VCaP (cell line): ENCODE data around the gene PDZK1IP1.

Experiments used
- H3K27ac ChIP-seq: fragments of 450-650 bp; 2 replicates; pipeline ENCODE4 v1.5.1; 2017
- CTCF ChIP-seq: fragments of 450-650 bp; conservative IDR thresholded peaks from 2 replicates; pipeline ENCODE4 v1.5.1; 2017; ENCODE audit warnings: mild to moderate bottlenecking, moderate library complexity

The PDZK1IP1 gene

GRCh38 chr1:47212636-47213229, 22.9 kb upstream of the PDZK1IP1 start:
- H3K27ac ChIP-seq: no peak overlapping the region
- TF ChIP-seq CTCF: no peak

GRCh38 chr1:47211796-47212269, 22.0 kb upstream of the PDZK1IP1 start:
- no peak for TF ChIP-seq CTCF
- no peak overlapping the region for H3K27ac ChIP-seq

- no peak for TF ChIP-seq CTCF
Measured at GRCh38 chr1:47210666-47211065, 20.8 kb upstream of the PDZK1IP1 start.

GRCh38 chr1:47209725-47210325, 20.0 kb upstream of the PDZK1IP1 start:
- H3K27ac ChIP-seq: no peak overlapping the region
- no peak for TF ChIP-seq CTCF

More at GRCh38 chr1:47210666-47211065, 20.8 kb upstream of the PDZK1IP1 start:
- H3K27ac ChIP-seq: no peak overlapping the region

- H3K27ac ChIP-seq: no peak overlapping the region
- TF ChIP-seq CTCF: no peak
Measured at GRCh38 chr1:47209091-47209490, 19.3 kb upstream of the PDZK1IP1 start.

GRCh38 chr1:47208374-47208850, 18.6 kb upstream of the PDZK1IP1 start:
- TF ChIP-seq CTCF: no peak
- H3K27ac ChIP-seq: no peak overlapping the region

GRCh38 chr1:47207803-47208373, 18.1 kb upstream of the PDZK1IP1 start:
- H3K27ac ChIP-seq: no peak overlapping the region
- TF ChIP-seq CTCF: no peak
